ENCODE data around the gene ACTR8. TPM values are rescaled to one million over a fixed set of nuclear protein-coding genes. Genes with fewer than 3 reads are reported as not detected.

The ACTR8 gene
- total RNA-seq, 1 donor from 2014 or later = 43.6 TPM

- no peak for TF ChIP-seq EZH2 (IDR thresholded peaks at IDR 0.05; ENCODE audit: insufficient read depth, low read length)
- no peak for TF ChIP-seq CTCF (IDR thresholded peaks at IDR 0.05; ENCODE audit: insufficient read depth, low read depth, low read length)
- no peak overlapping the region for H2AFZ ChIP-seq (ENCODE audit: low read depth, low read length)
- no peaks in the 10 kb centered on the region for H4K20me1 ChIP-seq (ENCODE audit: insufficient read depth, low read length)
- H3K9ac ChIP-seq (ENCODE audit: low read length) = no peak overlapping the region
- H3K79me2 ChIP-seq (ENCODE audit: insufficient read depth, low read length) = no peaks in the 10 kb centered on the region
- FAIRE-seq (no peak), DNase-seq (ENCODE audit: low read depth) (no peak)
- no peaks in the 10 kb centered on the region for H3K4me1 ChIP-seq (ENCODE audit: insufficient read depth, low read length)
- no peak overlapping the region for H3K27ac ChIP-seq (ENCODE audit: low read depth, low read length)
- H3K4me2 ChIP-seq (ENCODE audit: low read length) = no peak overlapping the region
- no peaks in the 10 kb centered on the region for H3K9me3 ChIP-seq (ENCODE audit: insufficient read depth, low read depth, low read length)
- no peaks in the 10 kb centered on the region for H3K36me3 ChIP-seq (ENCODE audit: insufficient read depth, low read length)
- H3K27me3 Mint-ChIP-seq (ENCODE audit: low read depth, unreplicated experiment) = peaks cover 5% of the 10 kb centered on the region
- H3K27ac Mint-ChIP-seq (ENCODE audit: unreplicated experiment) = no peak overlapping the region
- no peak overlapping the region for H3K4me3 Mint-ChIP-seq (ENCODE audit: unreplicated experiment)
- no peaks in the 10 kb centered on the region for H3K9me3 Mint-ChIP-seq (ENCODE audit: unreplicated experiment)
- no peaks in the 10 kb centered on the region for H3K36me3 Mint-ChIP-seq (ENCODE audit: low read depth, unreplicated experiment)
- H3K27me3 ChIP-seq (ENCODE audit: insufficient read depth, low read length) = no peaks in the 10 kb centered on the region
- no peaks in the 10 kb centered on the region for H3K4me1 Mint-ChIP-seq (ENCODE audit: low read depth, unreplicated experiment)
- H3K4me3 ChIP-seq (ENCODE audit: insufficient read depth, low read depth, low read length) = no peak overlapping the region
These were observed 45.7 kb downstream of the ACTR8 start for GRCh38 chr3:53836084-53836872.

GRCh38 chr3:53835257-53835656, 46.7 kb downstream of the ACTR8 start:
- Histone ChIP-seq H2AFZ (ENCODE audit: low read depth, low read length) (no peak overlapping the region), H4K20me1 (ENCODE audit: insufficient read depth, low read length) (no peaks in the 10 kb centered on the region), H3K9ac (ENCODE audit: low read length) (no peak overlapping the region), H3K36me3 (ENCODE audit: insufficient read depth, low read length) (no peaks in the 10 kb centered on the region), H3K27ac (ENCODE audit: low read depth, low read length) (no peak overlapping the region), H3K79me2 (ENCODE audit: insufficient read depth, low read length) (no peaks in the 10 kb centered on the region), H3K4me2 (ENCODE audit: low read length) (no peak overlapping the region), H3K9me3 (ENCODE audit: insufficient read depth, low read depth, low read length) (no peaks in the 10 kb centered on the region), H3K4me3 (ENCODE audit: insufficient read depth, low read depth, low read length) (no peak overlapping the region), H3K4me1 (ENCODE audit: insufficient read depth, low read length) (no peaks in the 10 kb centered on the region), H3K27me3 (ENCODE audit: insufficient read depth, low read length) (no peaks in the 10 kb centered on the region)
- TF ChIP-seq CTCF (IDR thresholded peaks at IDR 0.05; ENCODE audit: insufficient read depth, low read depth, low read length) = no peak
- no peak for TF ChIP-seq EZH2 (IDR thresholded peaks at IDR 0.05; ENCODE audit: insufficient read depth, low read length)
- no peak for DNase-seq (ENCODE audit: low read depth)
- Mint-ChIP-seq H3K36me3 (ENCODE audit: low read depth, unreplicated experiment) (no peaks in the 10 kb centered on the region), H3K4me1 (ENCODE audit: low read depth, unreplicated experiment) (no peaks in the 10 kb centered on the region), H3K27ac (ENCODE audit: unreplicated experiment) (no peak overlapping the region), H3K9me3 (ENCODE audit: unreplicated experiment) (no peaks in the 10 kb centered on the region), H3K27me3 (ENCODE audit: low read depth, unreplicated experiment) (peaks cover 5% of the 10 kb centered on the region), H3K4me3 (ENCODE audit: unreplicated experiment) (no peak overlapping the region)
- FAIRE-seq = no peak

GRCh38 chr3:53834429-53835095, 47.4 kb downstream of the ACTR8 start:
- no peak overlapping the region for H3K4me2 ChIP-seq (ENCODE audit: low read length)
- no peak overlapping the region for H3K27ac ChIP-seq (ENCODE audit: low read depth, low read length)
- no peak overlapping the region for H3K4me3 Mint-ChIP-seq (ENCODE audit: unreplicated experiment)
- no peaks in the 10 kb centered on the region for H3K4me1 Mint-ChIP-seq (ENCODE audit: low read depth, unreplicated experiment)
- H3K27me3 Mint-ChIP-seq (ENCODE audit: low read depth, unreplicated experiment) = peaks cover 5% of the 10 kb centered on the region
- H3K9me3 ChIP-seq (ENCODE audit: insufficient read depth, low read depth, low read length) = no peaks in the 10 kb centered on the region
- no peaks in the 10 kb centered on the region for H3K27me3 ChIP-seq (ENCODE audit: insufficient read depth, low read length)
- FAIRE-seq (no peak), DNase-seq (ENCODE audit: low read depth) (no peak)
- H2AFZ ChIP-seq (ENCODE audit: low read depth, low read length) = no peak overlapping the region
- no peak for TF ChIP-seq EZH2 (IDR thresholded peaks at IDR 0.05; ENCODE audit: insufficient read depth, low read length)
- TF ChIP-seq CTCF (IDR thresholded peaks at IDR 0.05; ENCODE audit: insufficient read depth, low read depth, low read length) = no peak
- no peaks in the 10 kb centered on the region for H3K9me3 Mint-ChIP-seq (ENCODE audit: unreplicated experiment)
- no peaks in the 10 kb centered on the region for H3K79me2 ChIP-seq (ENCODE audit: insufficient read depth, low read length)
- H3K4me1 ChIP-seq (ENCODE audit: insufficient read depth, low read length) = no peaks in the 10 kb centered on the region
- no peak overlapping the region for H3K27ac Mint-ChIP-seq (ENCODE audit: unreplicated experiment)
- H3K9ac ChIP-seq (ENCODE audit: low read length) = no peak overlapping the region
- H4K20me1 ChIP-seq (ENCODE audit: insufficient read depth, low read length) = no peaks in the 10 kb centered on the region
- H3K36me3 ChIP-seq (ENCODE audit: insufficient read depth, low read length) = no peaks in the 10 kb centered on the region
- no peaks in the 10 kb centered on the region for H3K36me3 Mint-ChIP-seq (ENCODE audit: low read depth, unreplicated experiment)
- no peak overlapping the region for H3K4me3 ChIP-seq (ENCODE audit: insufficient read depth, low read depth, low read length)
